Measurements from ENCODE around the gene B3GNT2. TPM values are rescaled to one million over a fixed set of nuclear protein-coding genes. Genes with fewer than 3 reads are reported as not detected.
"Not testable (repeated sequence)": the region's sequence is repeated elsewhere in the genome, so short reads cannot be mapped to it uniquely, and the experiment has no call there.

Gene B3GNT2
- total RNA-seq, 4 donors from 2014 or later, result 12.6 to 41.9 (median 28.0) TPM

- Histone ChIP-seq H3K4me1 (peaks cover 0 to 6% (median 0%) of the 10 kb centered on the region in 4 donors), H3K9me3 (no peaks in the 10 kb centered on the region), H3K36me3 (no peaks in the 10 kb centered on the region), H3K4me3 (no peak overlapping the region), H3K27me3 (no peaks in the 10 kb centered on the region), H3K27ac (no peak overlapping the region)
- WGBS, 2 donors, result 52 to 63% methylated on average over 7 of the region's 7 CpGs
- TF ChIP-seq EP300 (IDR thresholded peaks at IDR 0.05), result no peak
- TF ChIP-seq POLR2A (IDR thresholded peaks at IDR 0.05), result no peak
- no peak for TF ChIP-seq CTCF (IDR thresholded peaks at IDR 0.05)
- no peak for DNase-seq (ENCODE audit: low spot score in 2 of 2)
These were observed 70.6 kb downstream of the B3GNT2 start for GRCh38 chr2:62266433-62267038.

GRCh38 chr2:62267696-62268095 is 71.8 kb downstream of the B3GNT2 start:
- Histone ChIP-seq H3K4me1 (peaks cover 0 to 6% (median 0%) of the 10 kb centered on the region in 4 donors), H3K36me3 (no peaks in the 10 kb centered on the region), H3K27me3 (no peaks in the 10 kb centered on the region), H3K27ac (no peak overlapping the region), H3K4me3 (no peak overlapping the region), H3K9me3 (no peaks in the 10 kb centered on the region)
- peak in 1 of 2 donors; percentile 6 for DNase-seq (ENCODE audit: low spot score in 2 of 2)
- TF ChIP-seq CTCF (IDR thresholded peaks at IDR 0.05) (no peak), EP300 (IDR thresholded peaks at IDR 0.05) (peak in 1 of 2 donors; percentile 49)
- WGBS, 2 donors, result 74 to 83% methylated on average over 2 of the region's 2 CpGs

DNA sequence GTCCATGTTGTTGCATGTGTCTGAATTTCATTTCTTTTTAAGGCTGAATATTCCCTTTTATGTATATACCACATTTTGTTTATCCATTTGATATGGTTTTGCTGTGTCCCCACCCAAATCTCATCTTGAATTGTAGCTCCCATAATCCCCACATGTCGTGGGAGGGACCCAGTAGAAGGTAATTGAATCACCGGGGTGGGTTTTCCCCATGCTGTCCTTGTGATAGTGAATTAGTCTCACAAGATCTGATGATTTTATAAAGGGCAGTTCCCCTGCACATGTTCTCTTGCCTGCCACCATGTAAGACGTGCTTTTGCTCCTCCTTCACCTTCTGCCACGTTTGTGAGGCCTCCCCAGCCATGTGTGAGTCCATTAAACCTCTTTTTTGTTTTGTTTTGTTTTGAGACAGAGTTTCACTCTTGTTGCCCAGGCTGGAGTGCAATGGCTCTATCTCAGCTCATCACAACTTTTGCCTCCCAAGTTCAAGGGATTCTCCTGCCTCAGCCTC is 72.8 kb downstream of the B3GNT2 start:
- WGBS, 2 donors, result 81 to 83% methylated on average over 4 of the region's 4 CpGs
- H3K4me3 ChIP-seq; H3K27ac ChIP-seq; DNase-seq (ENCODE audit: low spot score in 2 of 2); H3K36me3 ChIP-seq; H3K9me3 ChIP-seq; H3K27me3 ChIP-seq; H3K4me1 ChIP-seq: not testable (repeated sequence)

DNA sequence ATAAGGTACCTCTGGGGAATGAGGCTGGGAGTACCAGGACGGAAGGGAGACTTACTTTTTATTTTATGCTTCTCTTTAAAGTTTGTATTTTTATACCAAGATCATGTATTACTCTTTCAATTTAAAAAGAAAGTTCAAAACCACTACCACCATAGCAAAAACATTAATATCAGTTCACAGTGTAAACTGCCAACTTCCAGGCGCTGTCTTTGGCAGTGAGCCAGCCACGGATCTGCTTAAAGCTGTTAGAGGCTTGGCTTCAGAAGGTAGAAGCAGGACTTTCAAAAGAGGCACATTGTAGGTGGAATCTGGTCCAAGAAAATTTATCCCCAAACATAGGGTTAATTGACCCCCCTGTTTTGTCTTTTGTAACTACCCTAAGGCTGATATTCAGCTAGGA is 74.8 kb downstream of the B3GNT2 start:
- H3K27me3 ChIP-seq, result no peaks in the 10 kb centered on the region
- no peak overlapping the region for H3K4me3 ChIP-seq
- no peak for TF ChIP-seq EP300 (IDR thresholded peaks at IDR 0.05)
- H3K27ac ChIP-seq, result no peak overlapping the region
- 4 to 12% methylated on average over 3 of the region's 3 CpGs for WGBS, 2 donors
- H3K36me3 ChIP-seq, result no peaks in the 10 kb centered on the region
- no peaks in the 10 kb centered on the region for H3K4me1 ChIP-seq
- H3K9me3 ChIP-seq, result no peaks in the 10 kb centered on the region
- peak in 1 of 2 donors; percentile 47 for DNase-seq (ENCODE audit: low spot score in 2 of 2)

Small RNAs within 50 kb of the gene (small RNA-seq; reads per million reads assigned to genes)
- not detected for gene MIR5192
- gene RN7SL51P, result not detected
